Colon (tissue), 2 donors: Measurements from ENCODE around the gene PDE4B.
"Not testable (repeated sequence)": the region's sequence is repeated elsewhere in the genome, so short reads cannot be mapped to it uniquely, and the experiment has no call there.

Experiments used
- FAIRE-seq: peaks from 2 replicates; lab custom pipeline; 2012; peaks lifted over from hg19 to GRCh38; lab: Jason Lieb, UNC
- donor health status: control.
- donor health status: control.

Gene PDE4B

GRCh38 chr1:66136423-66136822 is 343.7 kb downstream of the PDE4B start:
- FAIRE-seq, result not testable (repeated sequence)

GRCh38 chr1:66137235-66137634 is 344.5 kb downstream of the PDE4B start:
- FAIRE-seq, result no peak

GRCh38 chr1:66138613-66139012 is 345.9 kb downstream of the PDE4B start:
- FAIRE-seq, result no peak

GRCh38 chr1:66140072-66140471 is 347.4 kb downstream of the PDE4B start:
- FAIRE-seq, result no peak

- FAIRE-seq, result no peak
Measured at GRCh38 chr1:66143651-66144050, 351.0 kb downstream of the PDE4B start.

- FAIRE-seq, result no peak
Measured at GRCh38 chr1:66147226-66147835, 354.6 kb downstream of the PDE4B start.

GRCh38 chr1:66152034-66152433 is 359.3 kb downstream of the PDE4B start:
- FAIRE-seq, result no peak

GRCh38 chr1:66154394-66154793 is 361.7 kb downstream of the PDE4B start:
- FAIRE-seq, result no peak

- FAIRE-seq, result no peak
Measured at GRCh38 chr1:66156144-66156543, 363.4 kb downstream of the PDE4B start.

GRCh38 chr1:66159800-66160199 is 367.1 kb downstream of the PDE4B start:
- no peak for FAIRE-seq

GRCh38 chr1:66160719-66161118 is 368.0 kb downstream of the PDE4B start:
- FAIRE-seq, result no peak

GRCh38 chr1:66166753-66167152 is 374.1 kb downstream of the PDE4B start:
- FAIRE-seq, result no peak

- no peak for FAIRE-seq
Measured at GRCh38 chr1:66167267-66167666, 374.6 kb downstream of the PDE4B start.

- FAIRE-seq, result no peak
Measured at GRCh38 chr1:66168467-66168887, 375.8 kb downstream of the PDE4B start.

- FAIRE-seq, result no peak
Measured at GRCh38 chr1:66168948-66169671, 376.4 kb downstream of the PDE4B start.

GRCh38 chr1:66172272-66172671 is 379.6 kb downstream of the PDE4B start:
- FAIRE-seq, result no peak

GRCh38 chr1:66175098-66175497 is 382.4 kb downstream of the PDE4B start:
- FAIRE-seq, result no peak

- no peak for FAIRE-seq
Measured at GRCh38 chr1:66175581-66175980, 382.9 kb downstream of the PDE4B start.

- FAIRE-seq, result no peak
Measured at GRCh38 chr1:66176012-66176715, 383.5 kb downstream of the PDE4B start.

- FAIRE-seq, result no peak
Measured at GRCh38 chr1:66176832-66177231, 384.1 kb downstream of the PDE4B start.

GRCh38 chr1:66177510-66177909 is 384.8 kb downstream of the PDE4B start:
- no peak for FAIRE-seq

- peak; percentile 10 for FAIRE-seq
Measured at GRCh38 chr1:66182026-66182425, 389.3 kb downstream of the PDE4B start.

- FAIRE-seq, result no peak
Measured at GRCh38 chr1:66182551-66183178, 390.0 kb downstream of the PDE4B start.
